DMS114 treated with DMSO at 0.1 percent for 48 hours (cell line): Measurements from ENCODE around the gene BRF1.

Experiments
- DNase-seq: peaks from one replicate; lab custom pipeline; 2025; ENCODE audit not compliant: unreplicated experiment; lab: John Stamatoyannopoulos, UW

BRF1 gene

GRCh38 chr14:105212541-105213300 is 88.1 kb downstream of the BRF1 start:
- no peak for DNase-seq

- no peak for DNase-seq
Measured at GRCh38 chr14:105211758-105212089, 89.1 kb downstream of the BRF1 start.

GRCh38 chr14:105211086-105211757 is 89.6 kb downstream of the BRF1 start:
- DNase-seq = no peak

- no peak for DNase-seq
Measured at GRCh38 chr14:105210266-105211025, 90.4 kb downstream of the BRF1 start.

- DNase-seq = no peak
Measured at GRCh38 chr14:105209646-105210045, 91.2 kb downstream of the BRF1 start.

- no peak for DNase-seq
Measured at GRCh38 chr14:105209091-105209490, 91.7 kb downstream of the BRF1 start.

GRCh38 chr14:105208738-105209075 is 92.1 kb downstream of the BRF1 start:
- DNase-seq = no peak

- DNase-seq = no peak
Measured at GRCh38 chr14:105207996-105208737, 92.6 kb downstream of the BRF1 start.

GRCh38 chr14:105207460-105207901 is 93.3 kb downstream of the BRF1 start:
- DNase-seq = no peak

- DNase-seq = no peak
Measured at GRCh38 chr14:105206873-105207272, 93.9 kb downstream of the BRF1 start.

GRCh38 chr14:105205673-105206208 is 95.1 kb downstream of the BRF1 start:
- no peak for DNase-seq

- DNase-seq = no peak
Measured at GRCh38 chr14:105204931-105205672, 95.7 kb downstream of the BRF1 start.

- DNase-seq = no peak
Measured at GRCh38 chr14:105204206-105204930, 96.4 kb downstream of the BRF1 start.

- no peak for DNase-seq
Measured at GRCh38 chr14:105203701-105204100, 97.1 kb downstream of the BRF1 start.

GRCh38 chr14:105203057-105203531 is 97.7 kb downstream of the BRF1 start:
- DNase-seq = peak; percentile 14

GRCh38 chr14:105201925-105202513 is 98.8 kb downstream of the BRF1 start:
- no peak for DNase-seq

- no peak for DNase-seq
Measured at GRCh38 chr14:105201156-105201924, 99.5 kb downstream of the BRF1 start.

- DNase-seq = no peak
Measured at GRCh38 chr14:105200641-105201040, 100.2 kb downstream of the BRF1 start.
